Spleen (tissue), 7 donors: Measurements from ENCODE around the gene ECEL1.

Experiments
- POLR2AphosphoS5 ChIP-seq, 3 donors: sonication (generic); formaldehyde crosslinking; IDR thresholded peaks; one replicate each; pipeline ENCODE4 v1.5.1; 2017; ENCODE audit warnings: antibody characterized with exemption in 3 of 3
- TF ChIP-seq, protein P1 (sequence below), 11 experiments: fragments of 200-600 bp in 7 of 11; fragments of 450-650 bp in 4 of 11; sonication (generic) in 4 of 11; IDR thresholded peaks in 8 of 11; conservative IDR thresholded peaks in 3 of 11; 1 replicate in 7 of 11; 2 replicates in 4 of 11; pipeline versions ENCODE4 v1.4.0 to v1.8.0; 2016 to 2021; ENCODE audit warnings: antibody characterized with exemption in 11 of 11, inconsistent platforms in 4 of 11, mild to moderate bottlenecking in 1 of 11
- donor health status: DM: no; HTN: no; CAD: no; lungs with moderate emphysema.
- donor health status: DM: no; HTN: no; CAD: no.
- donor health status: DM: no; HTN: no; CAD: no.

DNA sequence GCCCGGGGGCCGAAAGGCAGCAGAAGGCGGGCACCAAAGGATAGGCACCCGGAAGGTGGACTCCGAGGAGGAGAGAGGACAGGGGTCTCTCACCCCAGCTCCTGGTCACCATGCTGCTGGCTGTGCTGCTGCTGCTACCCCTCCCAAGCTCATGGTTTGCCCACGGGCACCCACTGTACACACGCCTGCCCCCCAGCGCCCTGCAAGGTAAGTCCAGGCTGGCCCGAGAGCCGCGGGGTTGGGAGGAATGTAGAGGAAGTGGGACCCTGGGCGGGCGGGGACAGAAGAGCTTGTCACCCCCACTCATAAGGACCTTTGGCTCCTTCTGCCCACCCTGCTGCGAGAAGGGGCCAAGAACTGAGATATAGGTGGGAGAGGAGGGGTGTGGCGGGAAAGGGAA, 32.9 kb upstream of the ECEL1 start:
- no peak for TF ChIP-seq POLR2AphosphoS5 (IDR thresholded peaks at IDR 0.05)
- TF ChIP-seq, protein P1, sequence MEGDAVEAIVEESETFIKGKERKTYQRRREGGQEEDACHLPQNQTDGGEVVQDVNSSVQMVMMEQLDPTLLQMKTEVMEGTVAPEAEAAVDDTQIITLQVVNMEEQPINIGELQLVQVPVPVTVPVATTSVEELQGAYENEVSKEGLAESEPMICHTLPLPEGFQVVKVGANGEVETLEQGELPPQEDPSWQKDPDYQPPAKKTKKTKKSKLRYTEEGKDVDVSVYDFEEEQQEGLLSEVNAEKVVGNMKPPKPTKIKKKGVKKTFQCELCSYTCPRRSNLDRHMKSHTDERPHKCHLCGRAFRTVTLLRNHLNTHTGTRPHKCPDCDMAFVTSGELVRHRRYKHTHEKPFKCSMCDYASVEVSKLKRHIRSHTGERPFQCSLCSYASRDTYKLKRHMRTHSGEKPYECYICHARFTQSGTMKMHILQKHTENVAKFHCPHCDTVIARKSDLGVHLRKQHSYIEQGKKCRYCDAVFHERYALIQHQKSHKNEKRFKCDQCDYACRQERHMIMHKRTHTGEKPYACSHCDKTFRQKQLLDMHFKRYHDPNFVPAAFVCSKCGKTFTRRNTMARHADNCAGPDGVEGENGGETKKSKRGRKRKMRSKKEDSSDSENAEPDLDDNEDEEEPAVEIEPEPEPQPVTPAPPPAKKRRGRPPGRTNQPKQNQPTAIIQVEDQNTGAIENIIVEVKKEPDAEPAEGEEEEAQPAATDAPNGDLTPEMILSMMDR (IDR thresholded peaks at IDR 0.05 in 8 of 11, conservative IDR thresholded peaks at IDR 0.05 in 3 of 11): no peak
